ENCODE results near the gene TAF4.
"Not testable (repeated sequence)": the region's sequence is repeated elsewhere in the genome, so short reads cannot be mapped to it uniquely, and the experiment has no call there.

The TAF4 gene

DNA sequence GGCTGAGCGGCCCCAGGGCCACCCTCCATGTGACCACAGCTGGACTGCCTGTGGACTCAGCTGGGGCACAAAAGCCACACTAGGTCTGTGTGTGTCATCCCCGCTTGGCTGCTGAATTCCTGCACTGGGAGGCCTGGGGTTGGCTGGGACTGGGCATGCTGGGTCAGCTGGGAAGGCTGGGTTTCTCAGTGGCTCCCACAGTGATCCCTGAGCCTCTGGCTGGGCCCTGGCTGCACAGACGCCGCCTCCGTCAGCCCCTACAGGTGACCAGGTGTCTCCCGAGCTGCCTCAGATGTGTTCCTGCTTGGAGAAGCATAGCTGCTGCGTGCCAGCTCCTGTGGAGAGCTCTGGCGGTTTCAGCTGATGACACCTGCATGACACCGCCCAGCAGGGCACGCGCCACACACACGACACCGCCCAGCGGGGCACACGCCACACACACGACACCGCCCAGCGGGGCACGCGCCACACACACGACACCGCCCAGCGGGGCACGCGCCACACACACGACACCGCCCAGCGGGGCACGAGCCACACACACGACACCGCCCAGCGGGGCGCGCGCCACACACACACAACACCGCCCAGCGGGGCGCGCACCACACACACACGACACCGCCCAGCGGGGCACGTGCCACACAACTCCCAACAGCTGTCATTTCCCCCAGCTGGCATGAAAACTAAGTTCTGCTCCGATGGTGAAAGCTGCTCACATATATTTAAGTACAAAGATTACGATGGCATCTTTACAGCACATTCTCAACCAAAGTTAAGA is 88.8 kb downstream of the TAF4 start:
- no peak for DNase-seq

- no peak for DNase-seq
These were observed 89.4 kb downstream of the TAF4 start for GRCh38 chr20:61976263-61976643.

- DNase-seq = no peak
These were observed 90.1 kb downstream of the TAF4 start for GRCh38 chr20:61975407-61976129.

DNA sequence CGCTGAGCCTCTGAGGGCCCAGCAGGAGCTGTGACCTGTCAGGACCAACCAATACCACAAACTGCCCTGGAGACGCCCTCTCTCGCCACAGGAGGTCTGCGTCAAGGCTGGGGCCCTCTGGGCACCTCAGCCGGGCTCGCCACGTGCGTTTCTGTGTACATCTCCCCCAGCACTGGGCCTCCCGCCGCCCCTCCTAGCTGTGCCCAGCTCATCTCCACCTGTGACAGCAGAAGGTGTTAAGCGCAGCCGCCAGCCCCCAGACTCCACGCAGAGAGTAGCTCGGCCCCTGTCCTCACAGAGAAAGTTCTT is 91.4 kb downstream of the TAF4 start:
- no peak for DNase-seq

DNA sequence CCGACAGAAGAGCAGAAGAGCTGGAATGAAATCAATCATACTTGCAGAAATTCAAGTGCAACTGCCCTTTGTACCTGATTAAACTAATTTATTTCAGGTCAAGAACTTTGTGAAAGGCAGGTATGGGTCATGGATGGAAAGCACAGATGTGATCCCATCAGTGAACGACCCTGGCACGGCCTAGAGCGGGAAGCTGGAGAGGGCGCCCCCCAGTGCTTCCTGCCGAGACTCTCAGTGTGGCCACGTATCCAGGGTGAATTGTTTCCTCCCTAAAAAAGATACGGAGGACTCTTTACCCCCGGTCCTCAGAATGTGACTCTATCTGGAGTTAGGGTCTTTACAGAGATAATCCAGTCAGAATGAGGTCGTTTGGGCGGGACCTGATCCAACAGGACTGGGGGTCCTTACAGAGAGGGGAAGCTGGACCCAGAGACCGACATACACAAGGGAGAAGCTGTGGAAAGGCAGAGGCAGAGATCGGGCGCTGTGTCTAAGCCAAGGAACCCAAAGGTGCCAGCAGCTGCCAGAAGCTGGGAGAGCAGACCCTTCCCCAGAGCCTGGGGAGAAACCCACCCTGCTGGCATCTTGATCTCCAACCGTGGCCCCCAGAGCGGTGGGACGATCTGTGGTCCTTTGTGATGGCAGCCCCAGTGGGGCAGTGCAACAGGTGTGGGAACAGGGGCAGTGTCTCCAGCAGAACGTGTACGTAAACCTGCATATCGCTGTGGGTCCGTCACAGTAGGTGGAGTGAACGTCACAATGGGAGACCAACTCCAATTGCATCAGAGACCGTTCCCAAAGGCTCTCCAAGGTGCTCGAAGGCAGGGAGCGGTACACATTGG is 91.9 kb downstream of the TAF4 start:
- DNase-seq = no peak

GRCh38 chr20:61972636-61973508 is 92.8 kb downstream of the TAF4 start:
- DNase-seq = no peak

DNA sequence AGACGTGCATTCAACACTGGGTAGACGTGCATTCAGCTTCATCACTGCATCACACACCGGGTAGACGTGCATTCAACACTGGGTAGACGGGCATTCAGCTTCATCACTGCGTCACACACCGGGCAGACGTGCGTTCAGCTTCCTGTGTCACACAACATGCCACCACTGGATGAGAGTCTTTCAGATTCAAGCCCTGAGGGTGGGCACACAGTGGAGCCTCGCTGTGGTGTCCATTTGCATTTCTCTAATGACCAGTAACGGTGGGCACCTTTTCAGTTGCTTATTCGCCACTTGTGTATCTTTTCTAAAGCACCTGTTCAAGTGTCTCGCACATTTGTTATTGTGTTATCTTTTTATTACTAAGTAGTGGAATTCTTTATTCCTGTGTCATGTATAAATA is 94.1 kb downstream of the TAF4 start:
- DNase-seq = not testable (repeated sequence)

- no peak for DNase-seq
These were observed 95.3 kb downstream of the TAF4 start for GRCh38 chr20:61970357-61970756.

GRCh38 chr20:61969806-61970205 is 95.9 kb downstream of the TAF4 start:
- DNase-seq = no peak

- DNase-seq = no peak
These were observed 96.7 kb downstream of the TAF4 start for GRCh38 chr20:61968932-61969331.

- DNase-seq = no peak
These were observed 97.5 kb downstream of the TAF4 start for GRCh38 chr20:61968036-61968810.

DNA sequence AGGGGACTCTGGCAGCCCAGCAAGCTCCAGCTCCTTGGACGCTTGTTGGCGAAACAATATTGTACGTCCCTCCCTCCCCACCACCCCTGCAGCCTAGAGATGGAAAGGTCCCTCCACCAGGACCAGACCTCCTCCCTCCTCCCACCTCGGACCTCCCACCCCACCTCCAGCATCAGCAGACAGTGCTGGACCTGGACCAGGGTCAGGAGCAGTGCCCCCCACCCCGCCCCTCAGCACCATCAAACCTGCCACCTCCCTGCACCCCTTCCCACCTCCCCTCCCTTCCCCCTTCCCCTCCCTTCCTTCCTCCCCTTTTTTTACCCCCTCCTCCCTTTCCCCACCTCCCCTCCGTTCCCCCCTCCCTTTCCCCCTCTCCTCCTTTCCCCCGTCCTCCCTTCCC is 98.4 kb downstream of the TAF4 start:
- DNase-seq = no peak

GRCh38 chr20:61966492-61967244 is 99.0 kb downstream of the TAF4 start:
- DNase-seq = no peak

- DNase-seq = no peak
These were observed 99.8 kb downstream of the TAF4 start for GRCh38 chr20:61965606-61966491.

- DNase-seq = no peak
These were observed 100.7 kb downstream of the TAF4 start for GRCh38 chr20:61964675-61965605.

- DNase-seq = no peak
These were observed 101.6 kb downstream of the TAF4 start for GRCh38 chr20:61963885-61964674.

GRCh38 chr20:61963149-61963548 is 102.5 kb downstream of the TAF4 start:
- DNase-seq = no peak

DNA sequence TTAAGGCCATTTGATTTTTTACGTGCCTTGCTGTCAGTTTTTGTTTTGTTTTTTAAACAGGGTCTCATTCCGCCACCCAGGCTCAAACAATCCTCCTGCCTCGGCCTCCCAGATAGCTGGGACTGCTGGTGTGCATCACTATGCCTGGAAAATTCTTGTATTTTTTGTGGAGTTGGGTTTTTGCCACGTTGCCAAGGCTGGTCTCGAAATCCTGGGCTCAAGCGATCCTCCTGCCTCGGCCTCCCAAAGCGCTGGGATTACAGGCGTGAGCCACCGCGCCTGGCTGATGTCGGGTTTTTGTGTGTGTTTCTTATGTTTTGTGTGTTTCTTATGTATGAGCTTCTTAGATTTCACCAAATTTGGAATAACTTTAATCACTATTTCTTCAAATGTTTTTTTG is 104.8 kb downstream of the TAF4 start:
- DNase-seq = no peak
